GM23248 (cell line): ENCODE measurements around the gene GPER1.

Experiments
- EZH2 ChIP-seq: fragments of 200-600 bp; sonication (generic); IDR thresholded peaks from 2 replicates; pipeline ENCODE4 v1.6.1; 2018; ENCODE audit warnings: antibody characterized with exemption, mild to moderate bottlenecking; ENCODE audit not compliant: insufficient read depth, poor library complexity, severe bottlenecking
- EZH2phosphoT487 ChIP-seq: fragments of 200-600 bp; sonication (generic); IDR thresholded peaks from 2 replicates; pipeline ENCODE4 v1.6.1; 2018; ENCODE audit warnings: antibody characterized with exemption, moderate library complexity, mild to moderate bottlenecking, low read depth; ENCODE audit not compliant: insufficient read depth

DNA sequence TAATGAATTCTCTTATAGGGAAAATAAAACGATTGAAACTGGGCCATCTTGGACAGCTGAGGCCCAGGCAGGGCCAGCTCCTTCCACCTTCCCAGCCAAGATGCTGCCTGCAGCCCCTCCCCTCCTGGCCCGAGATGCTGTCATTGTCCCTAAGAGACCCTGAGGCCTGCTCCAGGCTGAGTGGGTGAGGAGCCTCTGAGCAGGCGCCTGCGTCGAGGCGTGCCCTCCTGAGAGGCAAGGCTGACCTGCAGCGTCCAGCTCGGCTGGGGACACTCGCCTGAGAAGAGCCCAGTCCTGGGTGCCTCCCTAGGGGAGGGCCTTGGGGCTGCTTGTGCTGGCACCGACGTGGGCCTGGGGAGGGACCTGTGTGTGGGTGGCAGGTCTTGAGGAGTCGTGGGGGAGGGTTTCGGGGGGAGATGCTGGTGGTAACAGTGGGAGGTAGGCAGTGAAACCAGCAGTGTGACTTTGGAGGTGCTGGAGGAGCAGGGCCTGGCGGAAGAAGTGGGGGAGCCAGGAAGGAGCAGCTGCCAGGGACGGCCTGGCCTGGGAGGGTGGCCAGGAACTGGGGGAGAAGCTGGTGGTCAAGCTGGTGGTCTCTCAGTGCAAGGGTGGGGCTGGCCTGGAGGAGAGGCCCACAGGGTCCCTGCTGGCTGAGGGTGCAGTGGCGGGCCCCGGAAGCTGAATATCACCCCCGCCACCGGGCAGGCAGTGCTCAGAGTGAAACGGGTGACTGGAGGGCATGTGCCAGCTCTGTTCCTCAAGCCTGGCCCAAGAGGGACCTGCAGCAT lies 35.7 kb upstream of the GPER1 start:
- no peak for TF ChIP-seq EZH2
- TF ChIP-seq EZH2phosphoT487, result no peak
